RCC 7860 (cell line): ENCODE measurements around the gene PRSS3.
"Not testable (repeated sequence)": the region's sequence is repeated elsewhere in the genome, so short reads cannot be mapped to it uniquely, and the experiment has no call there.

Experiments
- DNase-seq: peaks from one replicate; pipeline ENCODE4 v3.0.0-alpha.2; 2015; ENCODE audit warnings: low spot score
- FAIRE-seq: peaks from 2 replicates; lab custom pipeline; 2012; peaks lifted over from hg19 to GRCh38; lab: Jason Lieb, UNC

PRSS3 gene

GRCh38 chr9:33795281-33795680, at the start of gene PRSS3:
Gene PRSS3, plus strand, starts transcription at chr9:33795561. Its CDS starts 13 bp downstream, at chr9:33795574.
- DNase-seq (no peak), FAIRE-seq (no peak)

- no peak for DNase-seq
- no peak for FAIRE-seq
These were observed 46.6 kb upstream of the PRSS3 start for GRCh38 chr9:33748633-33749304.

- FAIRE-seq, DNase-seq: not testable (repeated sequence)
These were observed 46.1 kb upstream of the PRSS3 start for GRCh38 chr9:33749305-33749654.

- DNase-seq (no peak), FAIRE-seq (no peak)
These were observed 45.0 kb upstream of the PRSS3 start for GRCh38 chr9:33750307-33750838.

- DNase-seq = no peak
- no peak for FAIRE-seq
These were observed 44.5 kb upstream of the PRSS3 start for GRCh38 chr9:33750839-33751339.

GRCh38 chr9:33751536-33752129, 43.7 kb upstream of the PRSS3 start:
- FAIRE-seq = no peak

GRCh38 chr9:33752130-33752637, 43.2 kb upstream of the PRSS3 start:
- no peak for DNase-seq
- FAIRE-seq = no peak

More at GRCh38 chr9:33751536-33752129, 43.7 kb upstream of the PRSS3 start:
- no peak for DNase-seq

- not testable (repeated sequence) for FAIRE-seq
These were observed 42.6 kb upstream of the PRSS3 start for GRCh38 chr9:33752789-33753188.

GRCh38 chr9:33759648-33760047, 35.7 kb upstream of the PRSS3 start:
- FAIRE-seq = not testable (repeated sequence)
- peak; percentile 13 for DNase-seq

More at GRCh38 chr9:33752789-33753188, 42.6 kb upstream of the PRSS3 start:
- not testable (repeated sequence) for DNase-seq

GRCh38 chr9:33762343-33762742, 33.0 kb upstream of the PRSS3 start:
- no peak for FAIRE-seq
- no peak for DNase-seq

- peak; percentile 45 for FAIRE-seq
- peak; percentile 47 for DNase-seq
These were observed 31.7 kb upstream of the PRSS3 start for GRCh38 chr9:33763709-33764108.

- FAIRE-seq = peak; percentile 86
These were observed 29.9 kb upstream of the PRSS3 start for GRCh38 chr9:33765411-33765810.

GRCh38 chr9:33770156-33770880, 25.0 kb upstream of the PRSS3 start:
- peak; percentile 47 for DNase-seq
- FAIRE-seq = not testable (repeated sequence)

More at GRCh38 chr9:33765411-33765810, 29.9 kb upstream of the PRSS3 start:
- DNase-seq = peak; percentile 60

- not testable (repeated sequence) for DNase-seq, FAIRE-seq
These were observed 22.2 kb upstream of the PRSS3 start for GRCh38 chr9:33773135-33773534.

GRCh38 chr9:33774074-33774659, 21.2 kb upstream of the PRSS3 start:
- DNase-seq = not testable (repeated sequence)
- peak; percentile 11 for FAIRE-seq

- DNase-seq = no peak
- FAIRE-seq = no peak
These were observed 18.8 kb upstream of the PRSS3 start for GRCh38 chr9:33776578-33776977.

- no peak for FAIRE-seq
These were observed 16.5 kb upstream of the PRSS3 start for GRCh38 chr9:33778700-33779351.

GRCh38 chr9:33780276-33780675, 15.1 kb upstream of the PRSS3 start:
- DNase-seq = no peak
- FAIRE-seq = no peak

More at GRCh38 chr9:33778700-33779351, 16.5 kb upstream of the PRSS3 start:
- peak; percentile 43 for DNase-seq

GRCh38 chr9:33781736-33782135, 13.6 kb upstream of the PRSS3 start:
- FAIRE-seq = no peak
- DNase-seq = no peak
